Measurements from ENCODE around the gene PIK3CG. TPM values are rescaled to one million over a fixed set of nuclear protein-coding genes. Genes with fewer than 3 reads are reported as not detected.
A peak's percentile ranks its signal among the peaks of the same experiment; 100 is the strongest.

PIK3CG gene
- total and polyA plus RNA-seq, 2 donors (not counting 1 experiment from before 2014, with no cell fraction given) = 13.3 to 44.8 TPM

DNA sequence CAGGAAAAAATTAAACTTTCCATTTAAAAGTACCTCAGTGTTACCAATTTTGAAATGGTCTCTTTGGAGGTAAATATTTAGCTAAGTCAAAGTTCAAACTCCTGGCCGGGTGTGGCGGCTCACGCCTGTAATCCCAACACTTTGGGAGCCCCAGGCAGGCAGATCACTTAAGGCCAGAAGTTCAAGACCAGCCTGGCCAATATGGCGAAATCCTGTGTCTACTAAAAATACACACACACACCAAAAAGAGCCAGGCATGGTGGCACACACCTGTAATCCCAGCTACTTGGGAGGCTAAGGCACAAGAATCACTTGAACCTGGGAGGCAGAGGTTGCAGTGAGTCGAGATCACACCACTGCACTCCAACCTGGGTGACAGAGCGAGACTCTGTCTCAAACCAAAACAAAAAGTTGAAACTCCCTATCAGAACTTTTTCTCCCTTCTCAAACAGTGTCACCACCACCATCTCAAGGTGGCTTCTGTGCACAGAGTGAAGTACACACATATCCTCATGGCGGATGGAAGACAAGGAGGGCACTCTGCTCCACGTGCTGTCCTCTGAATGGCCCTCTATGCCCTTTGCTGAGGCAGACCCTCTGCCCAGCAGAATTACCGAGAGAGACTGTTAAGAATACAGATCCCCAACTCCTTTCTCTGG is 11.7 kb upstream of the PIK3CG start:
- CTCF ChIA-PET = no interaction called here
- no peak overlapping the region for H3K27ac Mint-ChIP-seq
- H3K9me3 Mint-ChIP-seq (ENCODE audit: insufficient read depth) = no peaks in the 10 kb centered on the region
- H3K4me1 Mint-ChIP-seq = peaks cover 8% of the 10 kb centered on the region
- Histone ChIP-seq H3K27ac (ENCODE audit: low read length in 2 of 2) (no peak overlapping the region), H4K20me1 (ENCODE audit: control insufficient read depth, insufficient read depth, low read length, poor library complexity, severe bottlenecking) (no peaks in the 10 kb centered on the region), H3K27me3 (replicated peaks in 1 of 4; ENCODE audit: control extremely low read depth in 1 of 4, control insufficient read depth in 3 of 4, insufficient read depth in 4 of 4, low read length in 3 of 4) (no peaks in the 10 kb centered on the region), H3K4me2 (replicated peaks; ENCODE audit: low read depth, low read length, poor library complexity, severe bottlenecking) (no peak overlapping the region), H3K9ac (ENCODE audit: low read length) (no peak overlapping the region), H3K4me1 (ENCODE audit: control insufficient read depth in 2 of 2, insufficient read depth in 2 of 2, low read length in 2 of 2) (peaks cover 0 to 6% of the 10 kb centered on the region in 2 donors), H2AFZ (ENCODE audit: insufficient read depth, low read depth, low read length, poor library complexity, severe bottlenecking) (no peak overlapping the region), H3K36me3 (replicated peaks in 1 of 2; ENCODE audit: control extremely low read depth in 1 of 2, control insufficient read depth in 1 of 2, extremely low read depth in 1 of 2, insufficient read depth in 2 of 2, low read length in 1 of 2) (no peaks in the 10 kb centered on the region), H3K9me3 (ENCODE audit: control extremely low read depth in 1 of 3, control insufficient read depth in 2 of 3, insufficient read depth in 1 of 3, low read length in 2 of 3) (peaks cover 0 to 4% (median 0%) of the 10 kb centered on the region in 3 donors), H3K4me3 (ENCODE audit: control extremely low read depth in 1 of 5, extremely low read depth in 1 of 5, insufficient read depth in 1 of 5, low read depth in 2 of 5, low read length in 4 of 5) (no peak overlapping the region), H3K79me2 (ENCODE audit: control insufficient read depth, insufficient read depth, low read length) (no peaks in the 10 kb centered on the region)
- intact Hi-C loops (cut with micrococcal nuclease) = no loop called here
- TF ChIP-seq CTCF (IDR thresholded peaks at IDR 0.05) (no peak), EZH2 (IDR thresholded peaks at IDR 0.05; ENCODE audit: borderline replicate concordance, insufficient read depth, low read depth, low read length, poor library complexity, severe bottlenecking) (no peak)
- H3K4me3 Mint-ChIP-seq = no peak overlapping the region
- WGBS (ENCODE audit: insufficient coverage) = 95% methylated on average over 6 of the region's 9 CpGs
- no peak for DNase-seq
- no peaks in the 10 kb centered on the region for H3K27me3 Mint-ChIP-seq
- POLR2A ChIA-PET = interaction anchor here (0.6 kb wide), 1 partner anchor 10 kb away, joined by 4 read pairs; no protein-coding TSS in a partner anchor
- ATAC-seq (ENCODE audit: low read depth) = no peak

- H3K36me3 ChIP-seq (replicated peaks in 1 of 2; ENCODE audit: control extremely low read depth in 1 of 2, control insufficient read depth in 1 of 2, extremely low read depth in 1 of 2, insufficient read depth in 2 of 2, low read length in 1 of 2) = no peaks in the 10 kb centered on the region
- Mint-ChIP-seq H3K4me3 (no peak overlapping the region), H3K27me3 (no peaks in the 10 kb centered on the region), H3K9me3 (ENCODE audit: insufficient read depth) (no peaks in the 10 kb centered on the region), H3K4me1 (peaks cover 9% of the 10 kb centered on the region), H3K27ac (no peak overlapping the region)
- intact Hi-C loops (cut with micrococcal nuclease) = no loop called here
- CTCF ChIA-PET = interaction anchor here (0.9 kb wide), 1 partner anchor 294 kb away, joined by 3 read pairs; no protein-coding TSS in a partner anchor
- no CpG with 5 or more reads among the region's 6 CpGs for WGBS (ENCODE audit: insufficient coverage)
- H3K79me2 ChIP-seq (ENCODE audit: control insufficient read depth, insufficient read depth, low read length) = peaks cover 7% of the 10 kb centered on the region
- peaks cover 0 to 12% (median 0%) of the 10 kb centered on the region in 3 donors for H3K9me3 ChIP-seq (ENCODE audit: control extremely low read depth in 1 of 3, control insufficient read depth in 2 of 3, insufficient read depth in 1 of 3, low read length in 2 of 3)
- TF ChIP-seq CTCF (IDR thresholded peaks at IDR 0.05) (no peak), EZH2 (IDR thresholded peaks at IDR 0.05; ENCODE audit: borderline replicate concordance, insufficient read depth, low read depth, low read length, poor library complexity, severe bottlenecking) (no peak)
- H3K4me2 ChIP-seq (replicated peaks; ENCODE audit: low read depth, low read length, poor library complexity, severe bottlenecking) = no peak overlapping the region
- no peaks in the 10 kb centered on the region for H4K20me1 ChIP-seq (ENCODE audit: control insufficient read depth, insufficient read depth, low read length, poor library complexity, severe bottlenecking)
- no peak overlapping the region for H3K9ac ChIP-seq (ENCODE audit: low read length)
- peak; percentile 31 for ATAC-seq (ENCODE audit: low read depth)
- no peak overlapping the region for H3K4me3 ChIP-seq (ENCODE audit: control extremely low read depth in 1 of 5, extremely low read depth in 1 of 5, insufficient read depth in 1 of 5, low read depth in 2 of 5, low read length in 4 of 5)
- H3K27ac ChIP-seq (ENCODE audit: low read length in 2 of 2) = no peak overlapping the region
- no peak overlapping the region for H2AFZ ChIP-seq (ENCODE audit: insufficient read depth, low read depth, low read length, poor library complexity, severe bottlenecking)
- DNase-seq = no peak
- POLR2A ChIA-PET = interaction anchor here (0.7 kb wide), 1 partner anchor 17 kb away, joined by 6 read pairs; no protein-coding TSS in a partner anchor
- H3K27me3 ChIP-seq (replicated peaks in 1 of 4; ENCODE audit: control extremely low read depth in 1 of 4, control insufficient read depth in 3 of 4, insufficient read depth in 4 of 4, low read length in 3 of 4) = no peaks in the 10 kb centered on the region
- peaks cover 0 to 6% of the 10 kb centered on the region in 2 donors for H3K4me1 ChIP-seq (ENCODE audit: control insufficient read depth in 2 of 2, insufficient read depth in 2 of 2, low read length in 2 of 2)
These were observed 9.4 kb upstream of the PIK3CG start for GRCh38 chr7:106855540-106856132.

Measured in B cell (primary cell).